ENCODE measurements around the gene BMP7.
A peak's percentile ranks its signal among the peaks of the same experiment; 100 is the strongest.

Gene BMP7

DNA sequence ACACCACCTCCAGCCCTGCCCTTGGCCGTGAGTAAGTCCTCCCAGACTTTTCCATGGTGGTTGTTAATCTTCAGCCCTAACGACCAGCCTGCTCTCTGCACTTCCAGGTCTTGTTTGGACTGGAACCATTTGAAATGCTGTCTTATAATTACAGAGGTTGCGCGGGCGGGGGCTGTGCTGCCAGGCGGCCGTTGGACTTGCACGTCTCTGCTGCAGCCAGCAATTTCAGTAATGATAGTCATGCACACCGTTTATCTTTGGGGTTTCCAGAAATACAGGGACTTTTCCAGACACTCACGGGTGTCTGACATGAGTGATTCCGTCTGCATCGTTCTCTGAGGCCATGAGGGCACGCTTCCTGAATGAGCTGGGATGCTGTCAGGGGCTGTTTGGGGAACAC, 118.2 kb downstream of the BMP7 start:
- Histone ChIP-seq H2BK12ac (ENCODE audit: low read length in 2 of 2) (no peak overlapping the region), H3K27ac (ENCODE audit: low read length, poor library complexity, severe bottlenecking) (no peak overlapping the region), H4K91ac (ENCODE audit: low read length) (no peak overlapping the region), H4K8ac (ENCODE audit: low read length) (no peak overlapping the region), H3K9ac (ENCODE audit: low read length) (no peak overlapping the region), H2BK5ac (ENCODE audit: low read depth, low read length, poor library complexity, severe bottlenecking) (no peak overlapping the region), H2BK15ac (ENCODE audit: low read depth, poor library complexity, severe bottlenecking) (no peak overlapping the region), H2AK5ac (ENCODE audit: low read length, severe bottlenecking) (no peak overlapping the region), H2AFZ (ENCODE audit: low read depth, low read length) (no peak overlapping the region), H3K36me3 (ENCODE audit: control insufficient read depth in 1 of 2, insufficient read depth in 2 of 2, low read depth in 1 of 2, low read length in 2 of 2) (no peaks in the 10 kb centered on the region), H3K27me3 (ENCODE audit: control insufficient read depth in 1 of 2, insufficient read depth in 1 of 2, low read length in 2 of 2) (peaks cover 38 to 76% of the 10 kb centered on the region in 2 experiments), H3K79me1 (replicated peaks; ENCODE audit: low read length, poor library complexity, severe bottlenecking) (no peaks in the 10 kb centered on the region), H3K14ac (ENCODE audit: low read length in 2 of 2) (no peak overlapping the region), H3K18ac (ENCODE audit: low read depth in 1 of 2, low read length in 2 of 2) (no peak overlapping the region), H3K4me3 (ENCODE audit: insufficient read depth in 1 of 2, low read depth in 1 of 2, low read length in 2 of 2) (no peak overlapping the region), H2BK120ac (ENCODE audit: low read depth, low read length) (no peak overlapping the region), H3K23ac (ENCODE audit: low read length in 2 of 2) (no peak overlapping the region), H3K4me2 (ENCODE audit: low read length, poor library complexity, severe bottlenecking) (no peak overlapping the region), H3K4me1 (ENCODE audit: control insufficient read depth, insufficient read depth, low read depth, low read length) (no peaks in the 10 kb centered on the region), H3K9me3 (ENCODE audit: control insufficient read depth, low read length) (no peaks in the 10 kb centered on the region), H3K4ac (ENCODE audit: low read depth in 1 of 2, low read length in 2 of 2) (no peak overlapping the region)
- DNase-seq: peak; percentile 54
- 26% methylated on average over 13 of the region's 13 CpGs for WGBS

DNA sequence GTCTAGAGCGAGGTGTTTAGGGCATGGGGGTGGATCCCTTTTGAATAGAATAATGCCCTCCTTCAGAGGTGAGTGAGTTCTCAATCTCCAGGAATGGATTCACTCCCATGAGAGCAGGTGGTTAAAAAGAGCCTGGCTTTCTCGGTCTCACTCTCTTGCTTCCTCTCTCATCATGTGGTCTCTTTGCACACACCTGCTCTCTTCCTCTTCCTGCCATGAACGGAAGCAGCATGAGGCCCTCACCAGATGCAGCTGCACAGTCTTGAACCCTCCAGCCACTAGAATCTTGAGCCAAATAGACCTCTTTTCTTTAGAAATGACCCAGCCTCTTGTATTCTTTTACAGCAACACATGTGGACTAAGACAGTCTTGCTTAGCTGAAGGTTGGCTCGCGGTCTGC, 119.3 kb downstream of the BMP7 start:
- Histone ChIP-seq H3K23ac (ENCODE audit: low read length in 2 of 2) (no peak overlapping the region), H3K14ac (ENCODE audit: low read length in 2 of 2) (no peak overlapping the region), H2BK120ac (ENCODE audit: low read depth, low read length) (no peak overlapping the region), H3K4me1 (ENCODE audit: control insufficient read depth, insufficient read depth, low read depth, low read length) (no peaks in the 10 kb centered on the region), H3K4ac (ENCODE audit: low read depth in 1 of 2, low read length in 2 of 2) (no peak overlapping the region), H2BK15ac (ENCODE audit: low read depth, poor library complexity, severe bottlenecking) (no peak overlapping the region), H4K91ac (ENCODE audit: low read length) (no peak overlapping the region), H3K4me3 (ENCODE audit: insufficient read depth in 1 of 2, low read depth in 1 of 2, low read length in 2 of 2) (no peak overlapping the region), H3K9ac (ENCODE audit: low read length) (no peak overlapping the region), H3K79me1 (replicated peaks; ENCODE audit: low read length, poor library complexity, severe bottlenecking) (no peaks in the 10 kb centered on the region), H2BK5ac (ENCODE audit: low read depth, low read length, poor library complexity, severe bottlenecking) (no peak overlapping the region), H3K18ac (ENCODE audit: low read depth in 1 of 2, low read length in 2 of 2) (no peak overlapping the region), H2BK12ac (ENCODE audit: low read length in 2 of 2) (no peak overlapping the region), H4K8ac (ENCODE audit: low read length) (no peak overlapping the region), H2AFZ (ENCODE audit: low read depth, low read length) (no peak overlapping the region), H3K27me3 (ENCODE audit: control insufficient read depth in 1 of 2, insufficient read depth in 1 of 2, low read length in 2 of 2) (peaks cover 45 to 78% of the 10 kb centered on the region in 2 experiments), H3K4me2 (ENCODE audit: low read length, poor library complexity, severe bottlenecking) (no peak overlapping the region), H3K27ac (ENCODE audit: low read length, poor library complexity, severe bottlenecking) (no peak overlapping the region), H2AK5ac (ENCODE audit: low read length, severe bottlenecking) (no peak overlapping the region), H3K36me3 (ENCODE audit: control insufficient read depth in 1 of 2, insufficient read depth in 2 of 2, low read depth in 1 of 2, low read length in 2 of 2) (no peaks in the 10 kb centered on the region), H3K9me3 (ENCODE audit: control insufficient read depth, low read length) (no peaks in the 10 kb centered on the region)
- WGBS: 90% methylated on average over 5 of the region's 5 CpGs
- DNase-seq: no peak

DNA sequence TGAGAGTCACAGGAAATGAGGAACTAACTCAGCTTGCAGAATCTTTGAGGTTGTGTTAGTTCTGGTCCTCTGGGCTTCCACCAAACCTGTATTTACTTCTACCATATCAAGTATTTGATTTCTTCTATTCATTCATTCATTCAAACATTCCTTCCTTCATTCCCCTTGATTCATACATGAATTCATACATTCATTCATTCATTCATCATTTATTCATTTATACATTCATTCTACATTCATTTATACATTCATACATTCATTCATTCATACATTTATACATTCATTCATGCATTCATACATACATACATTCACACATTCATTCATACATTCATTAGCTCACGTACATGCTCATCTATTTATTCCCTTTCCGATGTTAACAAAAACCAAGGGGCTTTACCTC, 120.3 kb downstream of the BMP7 start:
- 92% methylated on average over 2 of the region's 2 CpGs for WGBS
- no peak overlapping the region for H2AFZ ChIP-seq (ENCODE audit: low read depth, low read length)

DNA sequence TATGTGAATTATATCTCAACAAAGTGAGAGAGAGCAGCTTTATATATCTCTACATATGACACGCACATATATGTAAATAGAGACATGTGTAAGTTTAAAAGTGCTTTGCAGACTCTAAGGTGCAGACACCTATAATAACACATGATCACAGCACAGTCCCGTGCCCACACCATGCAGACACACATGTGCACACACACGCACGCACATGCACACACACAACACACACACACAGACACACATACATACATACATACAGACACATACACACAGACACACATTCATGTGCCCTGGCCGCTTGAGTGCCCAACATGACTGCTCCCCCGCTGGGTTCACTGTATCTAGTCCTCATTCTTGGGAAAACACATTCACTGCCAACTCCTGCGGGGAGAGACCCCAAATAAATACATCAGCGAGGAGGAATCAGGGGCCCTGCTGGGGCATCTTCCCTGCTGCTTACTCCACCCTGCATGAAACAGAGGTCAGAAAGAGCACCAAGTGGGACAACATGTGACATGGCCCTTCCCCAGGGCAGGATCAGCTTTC, 121.3 kb downstream of the BMP7 start:
- Histone ChIP-seq H3K4me1 (ENCODE audit: control insufficient read depth, insufficient read depth, low read depth, low read length) (no peaks in the 10 kb centered on the region), H2BK120ac (ENCODE audit: low read depth, low read length) (no peak overlapping the region), H3K18ac (ENCODE audit: low read depth in 1 of 2, low read length in 2 of 2) (no peak overlapping the region), H3K27ac (ENCODE audit: low read length, poor library complexity, severe bottlenecking) (no peak overlapping the region), H3K36me3 (ENCODE audit: control insufficient read depth in 1 of 2, insufficient read depth in 2 of 2, low read depth in 1 of 2, low read length in 2 of 2) (no peaks in the 10 kb centered on the region), H3K79me1 (replicated peaks; ENCODE audit: low read length, poor library complexity, severe bottlenecking) (no peaks in the 10 kb centered on the region), H2BK15ac (ENCODE audit: low read depth, poor library complexity, severe bottlenecking) (no peak overlapping the region), H3K9me3 (ENCODE audit: control insufficient read depth, low read length) (no peaks in the 10 kb centered on the region), H3K4ac (ENCODE audit: low read depth in 1 of 2, low read length in 2 of 2) (no peak overlapping the region), H3K9ac (ENCODE audit: low read length) (no peak overlapping the region), H4K91ac (ENCODE audit: low read length) (no peak overlapping the region), H2AFZ (ENCODE audit: low read depth, low read length) (no peak overlapping the region), H3K23ac (ENCODE audit: low read length in 2 of 2) (no peak overlapping the region), H3K27me3 (ENCODE audit: control insufficient read depth in 1 of 2, insufficient read depth in 1 of 2, low read length in 2 of 2) (peaks cover 51 to 76% of the 10 kb centered on the region in 2 experiments), H3K14ac (ENCODE audit: low read length in 2 of 2) (no peak overlapping the region), H2BK5ac (ENCODE audit: low read depth, low read length, poor library complexity, severe bottlenecking) (no peak overlapping the region), H3K4me3 (ENCODE audit: insufficient read depth in 1 of 2, low read depth in 1 of 2, low read length in 2 of 2) (no peak overlapping the region), H2BK12ac (ENCODE audit: low read length in 2 of 2) (no peak overlapping the region), H3K4me2 (ENCODE audit: low read length, poor library complexity, severe bottlenecking) (no peak overlapping the region), H2AK5ac (ENCODE audit: low read length, severe bottlenecking) (no peak overlapping the region), H4K8ac (ENCODE audit: low read length) (no peak overlapping the region)
- 83% methylated on average over 7 of the region's 8 CpGs for WGBS
- no peak for DNase-seq

More for the DNA sequence above, 120.3 kb downstream of the BMP7 start:
- Histone ChIP-seq H3K4me2 (ENCODE audit: low read length, poor library complexity, severe bottlenecking) (no peak overlapping the region), H2BK120ac (ENCODE audit: low read depth, low read length) (no peak overlapping the region), H3K79me1 (replicated peaks; ENCODE audit: low read length, poor library complexity, severe bottlenecking) (no peaks in the 10 kb centered on the region), H3K14ac (ENCODE audit: low read length in 2 of 2) (no peak overlapping the region), H3K9ac (ENCODE audit: low read length) (no peak overlapping the region), H2BK12ac (ENCODE audit: low read length in 2 of 2) (no peak overlapping the region), H2AK5ac (ENCODE audit: low read length, severe bottlenecking) (no peak overlapping the region), H4K91ac (ENCODE audit: low read length) (no peak overlapping the region), H3K27me3 (ENCODE audit: control insufficient read depth in 1 of 2, insufficient read depth in 1 of 2, low read length in 2 of 2) (peaks cover 48 to 78% of the 10 kb centered on the region in 2 experiments), H3K23ac (ENCODE audit: low read length in 2 of 2) (no peak overlapping the region), H4K8ac (ENCODE audit: low read length) (no peak overlapping the region), H3K36me3 (ENCODE audit: control insufficient read depth in 1 of 2, insufficient read depth in 2 of 2, low read depth in 1 of 2, low read length in 2 of 2) (no peaks in the 10 kb centered on the region), H3K4me1 (ENCODE audit: control insufficient read depth, insufficient read depth, low read depth, low read length) (no peaks in the 10 kb centered on the region), H3K4ac (ENCODE audit: low read depth in 1 of 2, low read length in 2 of 2) (no peak overlapping the region), H3K4me3 (ENCODE audit: insufficient read depth in 1 of 2, low read depth in 1 of 2, low read length in 2 of 2) (no peak overlapping the region), H3K9me3 (ENCODE audit: control insufficient read depth, low read length) (no peaks in the 10 kb centered on the region), H3K18ac (ENCODE audit: low read depth in 1 of 2, low read length in 2 of 2) (no peak overlapping the region), H2BK15ac (ENCODE audit: low read depth, poor library complexity, severe bottlenecking) (no peak overlapping the region), H3K27ac (ENCODE audit: low read length, poor library complexity, severe bottlenecking) (no peak overlapping the region), H2BK5ac (ENCODE audit: low read depth, low read length, poor library complexity, severe bottlenecking) (no peak overlapping the region)
- DNase-seq: no peak
